Lower lobe of right lung (tissue), 2 donors: ENCODE results near the gene CAPN10. TPM values are rescaled to one million over a fixed set of nuclear protein-coding genes. Genes with fewer than 3 reads are reported as not detected.
"Not testable (repeated sequence)": the region's sequence is repeated elsewhere in the genome, so short reads cannot be mapped to it uniquely, and the experiment has no call there.

Experiments
- ATAC-seq, 2 donors: fragments of 200-7000 bp; cut with Tn5 transposase; one replicate each; pipeline ENCODE4 v1.9.1; 2020 to 2022; ENCODE audit warnings: mild to moderate bottlenecking in 2 of 2, moderate library complexity in 2 of 2
- DNase-seq: peaks from one replicate; pipeline ENCODE4 v3.0.0-alpha.2; 2020
- H3K27ac ChIP-seq: fragments of 200-600 bp; one replicate; pipeline ENCODE4 v1.8.0; 2022
- H3K27me3 ChIP-seq: fragments of 200-600 bp; one replicate; pipeline ENCODE4 v1.8.0; 2022; ENCODE audit warnings: low read depth
- H3K36me3 ChIP-seq: fragments of 200-600 bp; one replicate; pipeline ENCODE4 v1.8.0; 2022; ENCODE audit warnings: mild to moderate bottlenecking
- H3K4me1 ChIP-seq: fragments of 200-600 bp; one replicate; pipeline ENCODE4 v1.8.0; 2022
- H3K4me3 ChIP-seq: fragments of 200-600 bp; one replicate; pipeline ENCODE4 v1.8.0; 2022; ENCODE audit warnings: mild to moderate bottlenecking
- H3K9me3 ChIP-seq: fragments of 200-600 bp; one replicate; pipeline ENCODE4 v1.8.0; 2022
- CTCF ChIP-seq: fragments of 200-600 bp; IDR thresholded peaks from one replicate; pipeline ENCODE4 v1.8.0; 2022; ENCODE audit warnings: antibody characterized with exemption, mild to moderate bottlenecking
- intact Hi-C: fragments of 100-400 bp; cut with DNase I; formaldehyde crosslinking; loops from one replicate; pipeline ENCODE4 v1.11.0; 2022
- long read RNA-seq: library from polyadenylated mRNA; unstranded; transcript quantifications from one replicate; pipeline ENCODE4 v2.0.0, GENCODE V29; 2021
- total RNA-seq: library from RNA; stranded (reverse); fragmentation: NEBNext Ultra II Directional; extraction: Animal tissue kit (Norgen Biotek cat#: 25700); gene quantifications from one replicate; pipeline ENCODE4 v1.2.1, GENCODE V29; 2021
- donor health status: DM: no; HTN: yes; CAD: no; lungs with severe emphysema.

Gene CAPN10, protein sequence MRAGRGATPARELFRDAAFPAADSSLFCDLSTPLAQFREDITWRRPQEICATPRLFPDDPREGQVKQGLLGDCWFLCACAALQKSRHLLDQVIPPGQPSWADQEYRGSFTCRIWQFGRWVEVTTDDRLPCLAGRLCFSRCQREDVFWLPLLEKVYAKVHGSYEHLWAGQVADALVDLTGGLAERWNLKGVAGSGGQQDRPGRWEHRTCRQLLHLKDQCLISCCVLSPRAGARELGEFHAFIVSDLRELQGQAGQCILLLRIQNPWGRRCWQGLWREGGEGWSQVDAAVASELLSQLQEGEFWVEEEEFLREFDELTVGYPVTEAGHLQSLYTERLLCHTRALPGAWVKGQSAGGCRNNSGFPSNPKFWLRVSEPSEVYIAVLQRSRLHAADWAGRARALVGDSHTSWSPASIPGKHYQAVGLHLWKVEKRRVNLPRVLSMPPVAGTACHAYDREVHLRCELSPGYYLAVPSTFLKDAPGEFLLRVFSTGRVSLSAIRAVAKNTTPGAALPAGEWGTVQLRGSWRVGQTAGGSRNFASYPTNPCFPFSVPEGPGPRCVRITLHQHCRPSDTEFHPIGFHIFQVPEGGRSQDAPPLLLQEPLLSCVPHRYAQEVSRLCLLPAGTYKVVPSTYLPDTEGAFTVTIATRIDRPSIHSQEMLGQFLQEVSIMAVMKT
- 37.2 TPM for total RNA-seq
- long read RNA-seq, transcript CAPN10-207 (12 exons, 2,644 nt) = major isoform, 26 of 62 reads
- long read RNA-seq, partial matches to known transcripts = 18 of 62 reads
- long read RNA-seq, other reads (novel, unspliced or antisense) = 14 of 62 reads

DNA sequence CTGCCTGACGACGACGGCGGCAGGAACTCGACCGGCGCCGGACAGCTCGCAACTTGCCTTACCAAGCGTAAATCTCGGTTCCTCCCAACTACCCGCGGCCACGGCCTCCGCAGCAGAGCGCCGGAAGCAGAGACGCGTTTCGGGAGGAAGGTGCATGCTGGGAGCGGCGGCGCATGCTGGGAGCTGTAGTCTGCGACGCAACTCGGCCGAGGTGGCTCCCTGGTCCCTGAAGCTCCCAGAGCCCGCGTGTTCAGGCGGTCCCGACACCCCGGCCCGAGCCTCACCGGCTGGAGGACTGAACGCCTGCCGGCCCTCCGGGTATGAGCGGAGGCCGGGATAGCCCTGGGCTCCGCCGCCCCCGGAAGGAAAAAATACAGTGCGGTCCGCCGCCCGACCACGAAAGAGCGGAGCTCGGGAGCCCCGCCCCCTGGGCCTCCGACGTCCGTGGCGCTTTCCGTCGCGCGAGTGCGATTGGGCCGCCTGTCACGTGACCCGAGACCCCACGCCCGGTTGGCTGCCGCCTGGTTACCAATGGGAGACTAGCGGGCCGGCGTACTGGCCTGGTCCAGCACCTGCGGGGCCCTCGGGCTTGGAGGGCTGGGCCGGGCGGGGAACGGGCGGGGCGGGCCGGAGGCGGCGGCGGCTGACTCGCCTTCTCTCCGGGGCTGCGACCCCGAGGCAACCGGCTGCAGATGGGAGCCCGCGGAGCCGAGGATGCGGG is at the start of gene CAPN10:
CAPN10 (plus strand) TSS at position 537 of the 721 bp plus-strand sequence; CDS start at position 715, 178 bp downstream.
- ATAC-seq = peak; percentile 98
- TF ChIP-seq CTCF = no peak
- Histone ChIP-seq H3K4me3 (peak within 1 kb of the TSS; percentile 96), H3K9me3 (no peaks in the 10 kb centered on the region), H3K27ac (peak within 1 kb of the TSS; percentile 92), H3K27me3 (no peaks in the 10 kb centered on the region), H3K4me1 (peaks cover 31% of the 10 kb centered on the region), H3K36me3 (peaks cover 23% of the 10 kb centered on the region)
- peak; percentile 100 for DNase-seq
- intact Hi-C loops = no loop called here

- ATAC-seq (no peak), DNase-seq (no peak)
- intact Hi-C loops = no loop called here
- H3K4me1 ChIP-seq = no peaks in the 10 kb centered on the region
- H3K4me3 ChIP-seq = no peak overlapping the region
- TF ChIP-seq CTCF = no peak
- no peaks in the 10 kb centered on the region for H3K9me3 ChIP-seq
- H3K27me3 ChIP-seq = no peaks in the 10 kb centered on the region
- no peak overlapping the region for H3K27ac ChIP-seq
- peaks cover 44% of the 10 kb centered on the region for H3K36me3 ChIP-seq
Observed at GRCh38 chr2:240538031-240538780, 48.3 kb upstream of the CAPN10 start.

DNA sequence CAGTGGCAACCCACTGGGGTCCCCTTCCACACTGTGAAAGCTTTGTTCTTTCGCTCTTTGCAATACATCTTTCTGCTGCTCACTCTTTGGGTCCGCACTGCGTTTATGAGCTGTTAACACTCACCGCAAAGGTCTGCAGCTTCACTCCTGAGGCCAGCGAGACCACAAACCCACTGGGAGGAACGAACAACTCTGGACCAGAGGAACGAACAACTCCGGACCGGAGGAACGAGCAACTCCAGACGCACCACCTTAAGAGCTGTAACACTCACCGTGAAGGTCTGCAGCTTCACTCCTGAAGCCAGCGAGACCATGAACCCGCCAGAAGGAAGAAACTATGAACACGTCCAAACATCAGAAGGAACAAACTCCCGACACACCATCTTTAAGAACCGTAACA is 47.4 kb upstream of the CAPN10 start:
- DNase-seq, intact Hi-C loops, ATAC-seq, H3K27ac ChIP-seq, H3K27me3 ChIP-seq, H3K4me3 ChIP-seq, H3K4me1 ChIP-seq, H3K9me3 ChIP-seq: not testable (repeated sequence)
- H3K36me3 ChIP-seq = peaks cover 44% of the 10 kb centered on the region

DNA sequence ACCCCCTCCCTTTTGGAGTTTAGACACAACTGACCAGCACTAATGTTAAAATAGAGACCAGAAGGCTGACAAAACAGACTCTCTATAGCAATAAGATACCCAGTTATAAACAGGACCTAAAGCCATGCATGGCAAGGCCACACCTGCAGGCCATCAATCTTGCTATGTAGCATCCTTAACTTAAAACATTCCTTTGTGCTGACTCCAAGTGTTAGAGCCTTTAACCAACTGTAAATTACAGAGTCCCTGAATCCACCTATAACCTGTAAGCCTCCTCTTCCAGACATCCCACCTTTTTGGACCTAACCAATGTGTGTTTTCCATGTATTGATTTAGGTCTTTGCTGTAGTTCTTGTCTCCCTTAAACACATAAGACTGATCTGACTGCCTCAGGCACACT is 46.6 kb upstream of the CAPN10 start:
- Histone ChIP-seq H3K27me3 (no peaks in the 10 kb centered on the region), H3K9me3 (no peaks in the 10 kb centered on the region), H3K4me1 (no peaks in the 10 kb centered on the region), H3K4me3 (no peak overlapping the region), H3K27ac (no peak overlapping the region), H3K36me3 (peaks cover 41% of the 10 kb centered on the region)
- DNase-seq = no peak
- no peak for ATAC-seq
- no peak for TF ChIP-seq CTCF
- intact Hi-C loops = no loop called here

DNA sequence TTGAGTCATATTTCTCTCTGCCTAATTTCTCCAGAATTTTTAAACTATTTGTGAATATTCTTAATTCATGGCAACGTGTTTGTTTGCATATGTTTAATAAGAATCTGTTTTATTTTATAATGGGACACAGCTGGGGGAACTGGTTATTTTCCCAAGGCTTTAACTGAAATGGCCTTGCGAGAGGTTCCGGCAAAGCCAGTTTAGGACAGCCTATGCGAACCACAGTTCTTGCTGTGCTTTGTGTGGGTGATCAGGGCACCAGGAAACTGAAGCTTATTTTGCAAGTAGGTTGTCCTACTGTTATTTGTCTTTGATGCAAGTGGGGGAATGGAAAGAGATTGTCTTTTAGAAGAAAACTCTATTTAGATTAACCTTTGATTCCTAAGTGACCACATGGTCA is 35.2 kb upstream of the CAPN10 start:
- intact Hi-C loops = no loop called here
- H3K27ac ChIP-seq = no peak overlapping the region

More for the DNA sequence above, 35.2 kb upstream of the CAPN10 start:
- H3K36me3 ChIP-seq = peaks cover 29% of the 10 kb centered on the region
- ATAC-seq (no peak), DNase-seq (no peak)
- no peaks in the 10 kb centered on the region for H3K9me3 ChIP-seq
- H3K4me1 ChIP-seq = no peaks in the 10 kb centered on the region
- no peaks in the 10 kb centered on the region for H3K27me3 ChIP-seq
- TF ChIP-seq CTCF = no peak
- H3K4me3 ChIP-seq = no peak overlapping the region
